Loucy (cell line): ENCODE results near the gene FRRS1.

Experiments
- H2AFZ ChIP-seq: fragments of 200-600 bp; sonication (generic); 2 replicates; pipeline ENCODE4 v1.6.0; 2016; ENCODE audit warnings: antibody characterized with exemption, mild to moderate bottlenecking, low read length, moderate library complexity
- H3F3A ChIP-seq: fragments of 200-600 bp; 2 replicates; pipeline ENCODE4 v1.6.0; 2016; ENCODE audit warnings: antibody characterized with exemption, low read depth, mild to moderate bottlenecking
- H3K27me3 ChIP-seq: fragments of 200-600 bp; sonication (generic); 2 replicates; pipeline ENCODE4 v1.6.1; 2014; ENCODE audit warnings: low read length, mild to moderate bottlenecking; ENCODE audit not compliant: insufficient read depth, poor library complexity, severe bottlenecking
- H3K36me3 ChIP-seq: fragments of 200-600 bp; sonication (generic); 2 replicates; pipeline ENCODE4 v1.6.1; 2016; ENCODE audit warnings: low read length; ENCODE audit not compliant: insufficient read depth
- H3K4me1 ChIP-seq: fragments of 200-600 bp; sonication (generic); 2 replicates; pipeline ENCODE4 v1.5.1; 2014; ENCODE audit warnings: low read length, mild to moderate bottlenecking; ENCODE audit not compliant: insufficient read depth, poor library complexity, severe bottlenecking
- H3K4me2 ChIP-seq: fragments of 200-600 bp; sonication (generic); 2 replicates; pipeline ENCODE4 v1.6.0; 2014; ENCODE audit warnings: antibody characterized with exemption, low read length, low read depth, mild to moderate bottlenecking; ENCODE audit not compliant: poor library complexity, severe bottlenecking
- H3K4me3 ChIP-seq: fragments of 200-600 bp; sonication (generic); 2 replicates; pipeline ENCODE4 v1.5.1; 2014; ENCODE audit warnings: low read length, mild to moderate bottlenecking, mixed read lengths; ENCODE audit not compliant: poor library complexity, severe bottlenecking
- H3K79me2 ChIP-seq: fragments of 200-600 bp; sonication (generic); 2 replicates; pipeline ENCODE4 v1.6.1; 2014; ENCODE audit warnings: low read length; ENCODE audit not compliant: insufficient read depth
- H3K9ac ChIP-seq: fragments of 200-600 bp; sonication (generic); 2 replicates; pipeline ENCODE4 v1.6.0; 2014; ENCODE audit warnings: mild to moderate bottlenecking, low read depth, low read length, moderate library complexity; ENCODE audit not compliant: poor library complexity, severe bottlenecking
- H3K9me2 ChIP-seq: fragments of 200-600 bp; sonication (generic); replicated peaks from 2 replicates; pipeline ENCODE4 v1.6.1; 2016; ENCODE audit warnings: low read depth, low read length, mixed read lengths
- H3K9me3 ChIP-seq: fragments of 200-600 bp; sonication (generic); 2 replicates; pipeline ENCODE4 v1.6.1; 2014; ENCODE audit warnings: mild to moderate bottlenecking, antibody characterized with exemption, low read length, low read depth; ENCODE audit not compliant: insufficient read depth
- H4K20me1 ChIP-seq: fragments of 200-600 bp; sonication (generic); 2 replicates; pipeline ENCODE4 v1.6.0; 2014; ENCODE audit warnings: antibody characterized with exemption, low read length, mild to moderate bottlenecking; ENCODE audit not compliant: insufficient read depth, poor library complexity, severe bottlenecking
- EZH2phosphoT487 ChIP-seq: fragments of 200-600 bp; IDR thresholded peaks from 2 replicates; pipeline ENCODE4 v1.6.1; 2018; ENCODE audit warnings: antibody characterized with exemption, mild to moderate bottlenecking, moderate library complexity, borderline replicate concordance
- TF ChIP-seq, protein P1 (sequence below): fragments of 200-600 bp; sonication (generic); conservative IDR thresholded peaks from 2 replicates; pipeline ENCODE4 v1.5.1; 2014; ENCODE audit warnings: mild to moderate bottlenecking, antibody characterized with exemption, low read length

Gene FRRS1

DNA sequence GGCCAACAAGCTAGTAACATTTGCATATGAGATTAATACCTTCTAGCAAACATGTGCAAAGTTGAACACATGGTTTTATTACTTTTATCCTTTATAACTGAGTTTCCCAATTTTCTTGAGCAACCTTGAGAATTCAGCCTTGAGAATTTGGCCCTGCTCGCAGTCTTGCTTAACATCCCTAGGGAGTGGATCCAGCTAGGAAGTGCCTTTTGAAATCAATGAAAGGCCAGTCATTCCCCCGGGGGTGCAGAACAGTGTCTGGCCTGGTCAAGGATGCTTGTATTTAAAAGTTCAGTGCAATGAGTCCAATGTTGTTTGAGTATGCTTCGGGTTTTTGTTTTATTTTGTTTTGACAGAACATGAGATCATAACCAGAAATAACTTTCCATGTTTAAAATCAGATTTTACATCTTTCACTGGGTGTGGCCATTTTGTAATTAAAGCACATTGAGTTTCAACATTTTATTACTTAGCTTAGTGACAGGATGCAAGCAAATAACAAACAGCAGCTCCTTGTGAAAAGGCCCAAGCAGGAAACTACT lies 103.8 kb downstream of the FRRS1 start:
- TF ChIP-seq, protein P1, sequence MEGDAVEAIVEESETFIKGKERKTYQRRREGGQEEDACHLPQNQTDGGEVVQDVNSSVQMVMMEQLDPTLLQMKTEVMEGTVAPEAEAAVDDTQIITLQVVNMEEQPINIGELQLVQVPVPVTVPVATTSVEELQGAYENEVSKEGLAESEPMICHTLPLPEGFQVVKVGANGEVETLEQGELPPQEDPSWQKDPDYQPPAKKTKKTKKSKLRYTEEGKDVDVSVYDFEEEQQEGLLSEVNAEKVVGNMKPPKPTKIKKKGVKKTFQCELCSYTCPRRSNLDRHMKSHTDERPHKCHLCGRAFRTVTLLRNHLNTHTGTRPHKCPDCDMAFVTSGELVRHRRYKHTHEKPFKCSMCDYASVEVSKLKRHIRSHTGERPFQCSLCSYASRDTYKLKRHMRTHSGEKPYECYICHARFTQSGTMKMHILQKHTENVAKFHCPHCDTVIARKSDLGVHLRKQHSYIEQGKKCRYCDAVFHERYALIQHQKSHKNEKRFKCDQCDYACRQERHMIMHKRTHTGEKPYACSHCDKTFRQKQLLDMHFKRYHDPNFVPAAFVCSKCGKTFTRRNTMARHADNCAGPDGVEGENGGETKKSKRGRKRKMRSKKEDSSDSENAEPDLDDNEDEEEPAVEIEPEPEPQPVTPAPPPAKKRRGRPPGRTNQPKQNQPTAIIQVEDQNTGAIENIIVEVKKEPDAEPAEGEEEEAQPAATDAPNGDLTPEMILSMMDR = no peak
- TF ChIP-seq EZH2phosphoT487 = no peak
- H4K20me1 ChIP-seq = no peaks in the 10 kb centered on the region
- no peaks in the 10 kb centered on the region for H3K36me3 ChIP-seq
- H3K4me1 ChIP-seq = no peaks in the 10 kb centered on the region
- H3K27me3 ChIP-seq = no peaks in the 10 kb centered on the region
- no peak overlapping the region for H2AFZ ChIP-seq
- no peak overlapping the region for H3K4me3 ChIP-seq
- H3K9me3 ChIP-seq = no peaks in the 10 kb centered on the region
- H3F3A ChIP-seq = no peaks in the 10 kb centered on the region
- no peaks in the 10 kb centered on the region for H3K9me2 ChIP-seq
- no peak overlapping the region for H3K4me2 ChIP-seq
- no peaks in the 10 kb centered on the region for H3K79me2 ChIP-seq
- H3K9ac ChIP-seq = no peak overlapping the region

DNA sequence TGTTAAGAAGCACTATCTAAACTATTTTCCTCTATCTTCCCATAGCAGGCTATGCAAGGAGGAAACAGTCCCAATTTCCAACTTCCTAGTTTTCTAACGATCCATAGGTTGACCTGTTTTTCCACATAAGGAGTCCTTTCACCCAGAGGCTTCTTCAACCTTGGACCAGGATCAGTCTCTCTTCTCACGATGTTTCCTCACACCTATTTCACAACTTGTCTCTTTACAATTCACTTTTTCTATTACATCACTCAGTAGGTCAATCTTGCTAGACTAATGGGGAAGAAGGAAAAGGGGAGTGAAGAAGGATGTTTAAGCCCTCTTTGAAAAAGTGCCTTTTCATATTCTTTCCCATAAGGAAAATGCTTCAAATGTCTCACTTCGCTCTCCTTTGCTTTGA lies 104.7 kb downstream of the FRRS1 start:
- Histone ChIP-seq H4K20me1 (no peaks in the 10 kb centered on the region), H3K27me3 (no peaks in the 10 kb centered on the region), H3K4me3 (no peak overlapping the region), H3F3A (no peaks in the 10 kb centered on the region), H3K36me3 (no peaks in the 10 kb centered on the region), H3K9me3 (no peaks in the 10 kb centered on the region), H3K79me2 (no peaks in the 10 kb centered on the region), H3K9ac (no peak overlapping the region), H3K4me2 (no peak overlapping the region), H3K4me1 (no peaks in the 10 kb centered on the region), H2AFZ (no peak overlapping the region), H3K9me2 (no peaks in the 10 kb centered on the region)
- TF ChIP-seq EZH2phosphoT487 = no peak
- TF ChIP-seq, protein P1 = no peak

DNA sequence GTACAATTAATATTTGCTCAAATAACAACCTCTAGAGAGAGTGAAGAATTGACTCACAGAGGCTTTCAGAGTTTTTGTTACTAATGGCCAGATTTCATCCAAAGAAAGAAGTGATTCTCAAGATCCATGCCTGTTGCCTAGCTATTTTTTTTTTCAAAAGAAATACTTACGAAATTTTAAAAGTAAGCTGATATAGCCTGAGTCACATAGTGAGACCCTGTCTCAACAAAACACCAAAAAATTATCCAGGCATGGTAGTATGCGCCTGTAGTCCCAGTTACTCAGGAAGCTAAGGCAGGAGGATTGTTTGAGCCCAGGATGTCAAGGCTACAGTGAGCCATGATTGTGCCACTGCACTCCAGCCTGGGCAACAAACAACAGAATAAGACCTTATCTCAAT lies 105.9 kb downstream of the FRRS1 start:
- Histone ChIP-seq H3K4me1 (no peaks in the 10 kb centered on the region), H3K9ac (no peak overlapping the region), H3K9me2 (no peaks in the 10 kb centered on the region), H3K36me3 (no peaks in the 10 kb centered on the region), H3K4me2 (no peak overlapping the region), H2AFZ (no peak overlapping the region), H3F3A (no peaks in the 10 kb centered on the region), H3K4me3 (no peak overlapping the region), H3K79me2 (no peaks in the 10 kb centered on the region), H4K20me1 (no peaks in the 10 kb centered on the region), H3K27me3 (no peaks in the 10 kb centered on the region), H3K9me3 (no peaks in the 10 kb centered on the region)
- TF ChIP-seq, protein P1 = no peak
- no peak for TF ChIP-seq EZH2phosphoT487
